Adrenal gland (tissue), 5 donors: Measurements from ENCODE around the gene FRK.

Experiments used
- POLR2A ChIP-seq, 2 donors: fragments of 450-650 bp; IDR thresholded peaks; one replicate each; pipeline ENCODE4 v1.6.1; 2017; ENCODE audit warnings: antibody characterized with exemption in 2 of 2, mild to moderate bottlenecking in 2 of 2, moderate library complexity in 1 of 2
- TF ChIP-seq, protein P1 (sequence below), 6 experiments: fragments of 450-650 bp in 4 of 6; fragments of 200-600 bp in 2 of 6; sonication (generic) in 1 of 6; IDR thresholded peaks; 1 replicate in 5 of 6; 2 replicates in 1 of 6; pipeline versions ENCODE4 v1.5.1 to v1.8.0; 2016 to 2021; ENCODE audit warnings: antibody characterized with exemption in 6 of 6, mild to moderate bottlenecking in 2 of 6, moderate library complexity in 1 of 6
- donor health status: DM: no; HTN: no; CAD: no.

DNA sequence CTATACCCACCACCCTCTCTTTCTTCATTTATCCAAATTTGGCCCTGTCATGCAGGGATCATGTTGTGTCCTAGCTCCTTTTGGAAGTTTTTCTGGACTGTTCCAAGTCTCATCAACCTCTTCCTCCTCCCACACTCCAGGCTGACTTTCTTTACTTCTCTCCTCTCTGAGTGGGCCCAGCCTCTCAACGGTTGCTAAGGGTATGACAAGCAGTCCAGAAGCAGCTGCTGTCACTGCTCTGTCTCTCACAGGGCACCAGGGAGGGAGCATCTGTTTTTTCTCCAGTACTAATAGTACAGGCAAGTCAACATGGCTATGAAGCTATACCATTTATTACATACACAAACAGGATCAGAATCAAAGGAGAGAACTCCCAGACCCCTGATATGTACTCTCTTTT is 48.1 kb upstream of the FRK start:
- TF ChIP-seq POLR2A (IDR thresholded peaks at IDR 0.05), result no peak
- TF ChIP-seq, protein P1, sequence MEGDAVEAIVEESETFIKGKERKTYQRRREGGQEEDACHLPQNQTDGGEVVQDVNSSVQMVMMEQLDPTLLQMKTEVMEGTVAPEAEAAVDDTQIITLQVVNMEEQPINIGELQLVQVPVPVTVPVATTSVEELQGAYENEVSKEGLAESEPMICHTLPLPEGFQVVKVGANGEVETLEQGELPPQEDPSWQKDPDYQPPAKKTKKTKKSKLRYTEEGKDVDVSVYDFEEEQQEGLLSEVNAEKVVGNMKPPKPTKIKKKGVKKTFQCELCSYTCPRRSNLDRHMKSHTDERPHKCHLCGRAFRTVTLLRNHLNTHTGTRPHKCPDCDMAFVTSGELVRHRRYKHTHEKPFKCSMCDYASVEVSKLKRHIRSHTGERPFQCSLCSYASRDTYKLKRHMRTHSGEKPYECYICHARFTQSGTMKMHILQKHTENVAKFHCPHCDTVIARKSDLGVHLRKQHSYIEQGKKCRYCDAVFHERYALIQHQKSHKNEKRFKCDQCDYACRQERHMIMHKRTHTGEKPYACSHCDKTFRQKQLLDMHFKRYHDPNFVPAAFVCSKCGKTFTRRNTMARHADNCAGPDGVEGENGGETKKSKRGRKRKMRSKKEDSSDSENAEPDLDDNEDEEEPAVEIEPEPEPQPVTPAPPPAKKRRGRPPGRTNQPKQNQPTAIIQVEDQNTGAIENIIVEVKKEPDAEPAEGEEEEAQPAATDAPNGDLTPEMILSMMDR (IDR thresholded peaks at IDR 0.05), result no peak
